GM12878 (cell line): ENCODE data around the gene CYP46A1. TPM values are rescaled to one million over a fixed set of nuclear protein-coding genes. Genes with fewer than 3 reads are reported as not detected.

Experiments used
- ATAC-seq: fragments of 200-7000 bp; cut with Tn5 transposase; 3 replicates; pipeline ENCODE4 v1.9.1; 2020; ENCODE audit warnings: mild to moderate bottlenecking, moderate library complexity
- BruUV-seq: library from RNA; stranded (reverse); fragments of 400-500 nt; replicated peaks from 2 replicates; lab custom pipeline; 2021; lab: Mats Ljungman, UMichigan
- CTCF ChIA-PET: fragments of 300-600 bp; sonication (Branson Sonifier 250); formaldehyde crosslinking; extraction: SDS; loops from one replicate; lab custom pipeline; 2021; ENCODE audit warnings: inconsistent platforms; lab: Yijun Ruan, JAX
- POLR2A ChIA-PET: fragments of 350-600 bp; formaldehyde crosslinking; extraction: SDS; loops from one replicate; lab custom pipeline; 2021; ENCODE audit warnings: inconsistent platforms; lab: Charles Lee
- RAD21 ChIA-PET: fragments of 300-600 bp; sonication (Branson Sonifier 250); formaldehyde crosslinking; loops from one replicate; lab custom pipeline; 2023; ENCODE audit warnings: antibody characterized with exemption; ENCODE audit not compliant: unreplicated experiment; lab: Charles Lee
- SMC1A ChIA-PET: fragments of 300-600 bp; sonication (Branson Sonifier 250); formaldehyde crosslinking; loops from one replicate; lab custom pipeline; 2023; ENCODE audit not compliant: unreplicated experiment, uncharacterized antibody; lab: Charles Lee
- DNase-seq: peaks from one replicate; pipeline ENCODE4 v3.0.0-alpha.2; 2011; ENCODE audit warnings: low read depth, low spot score
- FAIRE-seq: peaks from 3 replicates; lab custom pipeline; 2011; peaks lifted over from hg19 to GRCh38; lab: Jason Lieb, UNC
- H2AFZ ChIP-seq: 2 replicates; pipeline ENCODE4 v1.6.0; 2011; ENCODE audit warnings: low read depth, low read length, control low read depth; ENCODE audit not compliant: control insufficient read depth
- H3K27ac ChIP-seq: 2 replicates; pipeline ENCODE4 v1.5.1; 2011; ENCODE audit warnings: control low read depth; ENCODE audit not compliant: control insufficient read depth, insufficient read depth
- H3K27me3 ChIP-seq, 2 experiments: replicated peaks in 1 of 2; 2 replicates each; pipeline versions ENCODE4 v1.6.0 to v1.6.1; 2011; ENCODE audit warnings: low read length in 1 of 2; ENCODE audit not compliant: control insufficient read depth in 2 of 2, insufficient read depth in 2 of 2
- H3K36me3 ChIP-seq, 2 experiments: 2 replicates each; pipeline ENCODE4 v1.5.1; 2011; ENCODE audit warnings: low read length in 1 of 2; ENCODE audit not compliant: control insufficient read depth in 2 of 2, insufficient read depth in 2 of 2
- H3K4me1 ChIP-seq: 2 replicates; pipeline ENCODE4 v1.6.1; 2011; ENCODE audit warnings: mild to moderate bottlenecking, low read length, moderate library complexity, mixed read lengths; ENCODE audit not compliant: control insufficient read depth, insufficient read depth
- H3K4me2 ChIP-seq: 2 replicates; pipeline ENCODE4 v1.6.0; 2011; ENCODE audit warnings: control low read depth; ENCODE audit not compliant: control insufficient read depth, insufficient read depth
- H3K4me3 ChIP-seq: fragments of 200-600 bp; sonication (generic); 2 replicates; pipeline ENCODE4 v1.5.1; 2016
- H3K79me2 ChIP-seq: 2 replicates; pipeline ENCODE4 v1.6.0; 2011; ENCODE audit warnings: low read length; ENCODE audit not compliant: control insufficient read depth, insufficient read depth
- H3K9ac ChIP-seq: 2 replicates; pipeline ENCODE4 v1.8.0; 2011; ENCODE audit warnings: low read length, control low read depth, mixed read lengths; ENCODE audit not compliant: control insufficient read depth, insufficient read depth
- H3K9me3 ChIP-seq: replicated peaks from 3 replicates; pipeline ENCODE4 v1.5.1; 2011; ENCODE audit warnings: mild to moderate bottlenecking, low read length; ENCODE audit not compliant: control insufficient read depth, insufficient read depth
- H4K20me1 ChIP-seq: 2 replicates; pipeline ENCODE4 v1.6.0; 2011; ENCODE audit not compliant: control insufficient read depth, insufficient read depth
- MAX ChIP-seq: IDR thresholded peaks from 2 replicates; pipeline ENCODE4 v1.6.1; 2012; ENCODE audit warnings: low read depth, low read length, improper control_type of control experiment
- SMAD1 ChIP-seq: fragments of 450-650 bp; IDR thresholded peaks from 2 replicates; pipeline ENCODE4 v1.6.1; 2018; ENCODE audit warnings: mild to moderate bottlenecking, low read depth; ENCODE audit not compliant: partially characterized antibody
- SREBF2 ChIP-seq: IDR thresholded peaks from 2 replicates; pipeline ENCODE4 v1.6.1; 2012; ENCODE audit warnings: mild to moderate bottlenecking, low read length
- WGBS: methylation state at CpG from one replicate; pipeline ENCODE4 v1.1.6; 2016; ENCODE audit warnings: low lambda C conversion rate; ENCODE audit not compliant: insufficient replicate concordance, insufficient coverage; ENCODE audit errors: missing lambda C conversion rate; 5-methylcytosine and 5-hydroxymethylcytosine counted together
- in situ Hi-C: fragments of 300-500 bp; cut with MboI; formaldehyde crosslinking; loops from 9 replicates; pipeline ENCODE4 v1.14.3; 2018; ENCODE audit warnings: mixed read lengths
- intact Hi-C: fragments of 100-400 bp; cut with micrococcal nuclease; formaldehyde crosslinking; loops from one replicate; pipeline ENCODE4 v1.14.2; 2022; ENCODE audit not compliant: unreplicated experiment
- polyA plus RNA-seq, 11 experiments: library from polyadenylated mRNA; depleted of rRNA in 4 of 11; unstranded in 6 of 11; stranded (reverse) in 5 of 11; fragments of >200 nt; fragmentation: Nextera tagmentation in 4 of 11; fragmentation: Illumina TruSeq in 1 of 11; extraction: Ambion mirVana in 4 of 11; extraction: Trizol in 1 of 11; gene quantifications; 1 replicate in 1 of 11; 2 replicates in 10 of 11; pipeline versions ENCODE4 v1.2.1 to v1.2.3, GENCODE V29; 2011 to 2016; ENCODE audit warnings: inconsistent platforms in 2 of 11, missing spikeins in 2 of 11, low read depth in 1 of 11
- total RNA-seq, 4 experiments: library from RNA; depleted of rRNA in 3 of 4; stranded (reverse); fragments of >200 nt in 3 of 4; fragmentation: Illumina TruSeq in 1 of 4; extraction: Trizol in 1 of 4; gene quantifications; 2 replicates each; pipeline versions ENCODE4 v1.2.1 to v1.2.3, GENCODE V29; 2013 to 2021
- TF ChIP-seq, protein P1 (sequence below): IDR thresholded peaks from 2 replicates; pipeline ENCODE4 v1.6.1; 2012; ENCODE audit warnings: improper control_type of control experiment, low read depth, low read length; ENCODE audit not compliant: insufficient replicate concordance

CYP46A1 gene
- total and polyA plus RNA-seq, 10 of the 15 experiments (the other 5 are each of a cell fraction or from before 2014, with no cell fraction given) = 0.04 to 0.11 TPM; not detected in 8

DNA sequence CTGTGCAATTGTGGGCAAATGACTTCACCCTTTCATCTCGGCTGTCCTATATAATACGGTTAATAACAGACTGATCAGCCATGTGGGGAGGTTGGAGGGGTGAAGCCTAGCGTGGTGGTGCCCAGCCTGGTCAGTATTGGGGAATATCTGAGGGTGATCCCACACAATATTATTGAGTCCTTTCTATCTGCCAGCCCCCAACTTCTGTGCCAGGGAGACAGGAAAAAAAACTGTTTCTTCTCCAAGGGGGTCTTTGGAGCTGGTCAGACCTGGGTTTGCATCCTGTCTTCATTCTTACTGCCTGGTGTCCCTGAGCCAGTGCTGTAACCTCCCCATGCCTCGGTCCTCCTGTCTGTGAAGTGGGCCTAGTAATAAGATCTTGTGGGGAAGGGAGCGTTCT is 6.5 kb downstream of the CYP46A1 start:
- H3K4me2 ChIP-seq = no peak overlapping the region
- BruUV-seq = no TSS peak
- DNase-seq (no peak), ATAC-seq (no peak), FAIRE-seq (no peak)
- H4K20me1 ChIP-seq = no peaks in the 10 kb centered on the region; the same call in 1 of the 2 replicates
- no peak overlapping the region for H2AFZ ChIP-seq
- 12% methylated on average over 5 of the region's 5 CpGs for WGBS
- H3K79me2 ChIP-seq = no peaks in the 10 kb centered on the region
- intact Hi-C loops = no loop called here
- ChIA-PET SMC1A (no interaction called here), POLR2A (no interaction called here), CTCF (interaction anchor here (1.0 kb wide), 1 partner anchor 10 kb away, joined by 4 read pairs; no protein-coding TSS in a partner anchor), RAD21 (no interaction called here)
- TF ChIP-seq, protein P1, sequence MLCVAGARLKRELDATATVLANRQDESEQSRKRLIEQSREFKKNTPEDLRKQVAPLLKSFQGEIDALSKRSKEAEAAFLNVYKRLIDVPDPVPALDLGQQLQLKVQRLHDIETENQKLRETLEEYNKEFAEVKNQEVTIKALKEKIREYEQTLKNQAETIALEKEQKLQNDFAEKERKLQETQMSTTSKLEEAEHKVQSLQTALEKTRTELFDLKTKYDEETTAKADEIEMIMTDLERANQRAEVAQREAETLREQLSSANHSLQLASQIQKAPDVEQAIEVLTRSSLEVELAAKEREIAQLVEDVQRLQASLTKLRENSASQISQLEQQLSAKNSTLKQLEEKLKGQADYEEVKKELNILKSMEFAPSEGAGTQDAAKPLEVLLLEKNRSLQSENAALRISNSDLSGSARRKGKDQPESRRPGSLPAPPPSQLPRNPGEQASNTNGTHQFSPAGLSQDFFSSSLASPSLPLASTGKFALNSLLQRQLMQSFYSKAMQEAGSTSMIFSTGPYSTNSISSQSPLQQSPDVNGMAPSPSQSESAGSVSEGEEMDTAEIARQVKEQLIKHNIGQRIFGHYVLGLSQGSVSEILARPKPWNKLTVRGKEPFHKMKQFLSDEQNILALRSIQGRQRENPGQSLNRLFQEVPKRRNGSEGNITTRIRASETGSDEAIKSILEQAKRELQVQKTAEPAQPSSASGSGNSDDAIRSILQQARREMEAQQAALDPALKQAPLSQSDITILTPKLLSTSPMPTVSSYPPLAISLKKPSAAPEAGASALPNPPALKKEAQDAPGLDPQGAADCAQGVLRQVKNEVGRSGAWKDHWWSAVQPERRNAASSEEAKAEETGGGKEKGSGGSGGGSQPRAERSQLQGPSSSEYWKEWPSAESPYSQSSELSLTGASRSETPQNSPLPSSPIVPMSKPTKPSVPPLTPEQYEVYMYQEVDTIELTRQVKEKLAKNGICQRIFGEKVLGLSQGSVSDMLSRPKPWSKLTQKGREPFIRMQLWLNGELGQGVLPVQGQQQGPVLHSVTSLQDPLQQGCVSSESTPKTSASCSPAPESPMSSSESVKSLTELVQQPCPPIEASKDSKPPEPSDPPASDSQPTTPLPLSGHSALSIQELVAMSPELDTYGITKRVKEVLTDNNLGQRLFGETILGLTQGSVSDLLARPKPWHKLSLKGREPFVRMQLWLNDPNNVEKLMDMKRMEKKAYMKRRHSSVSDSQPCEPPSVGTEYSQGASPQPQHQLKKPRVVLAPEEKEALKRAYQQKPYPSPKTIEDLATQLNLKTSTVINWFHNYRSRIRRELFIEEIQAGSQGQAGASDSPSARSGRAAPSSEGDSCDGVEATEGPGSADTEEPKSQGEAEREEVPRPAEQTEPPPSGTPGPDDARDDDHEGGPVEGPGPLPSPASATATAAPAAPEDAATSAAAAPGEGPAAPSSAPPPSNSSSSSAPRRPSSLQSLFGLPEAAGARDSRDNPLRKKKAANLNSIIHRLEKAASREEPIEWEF = no peak
- TF ChIP-seq SMAD1 = no peak
- no peak for TF ChIP-seq SREBF2
- TF ChIP-seq MAX = no peak
- H3K9ac ChIP-seq = no peak overlapping the region
- no peaks in the 10 kb centered on the region for H3K4me1 ChIP-seq
- in situ Hi-C loops = no loop called here
- no peak overlapping the region for H3K27ac ChIP-seq
- no peaks in the 10 kb centered on the region for H3K36me3 ChIP-seq
- no peak overlapping the region for H3K4me3 ChIP-seq
- H3K27me3 ChIP-seq = peaks cover 0 to under 1% of the 10 kb centered on the region in 2 experiments
- H3K9me3 ChIP-seq = no peaks in the 10 kb centered on the region
